ENCODE results near the gene IQCE. TPM values are rescaled to one million over a fixed set of nuclear protein-coding genes. Genes with fewer than 3 reads are reported as not detected.
"Not testable (repeated sequence)": the region's sequence is repeated elsewhere in the genome, so short reads cannot be mapped to it uniquely, and the experiment has no call there.

Gene IQCE
- total RNA-seq, 2 experiments from 2014 or later: 14.9 to 15.2 TPM

- ATAC-seq (no peak), DNase-seq (no peak)
- Mint-ChIP-seq H3K27me3 (no peaks in the 10 kb centered on the region), H3K27ac (no peak overlapping the region), H3K4me1 (peaks cover 8% of the 10 kb centered on the region), H3K36me3 (no peaks in the 10 kb centered on the region), H3K4me3 (no peak overlapping the region), H3K9me3 (ENCODE audit: low read depth) (no peaks in the 10 kb centered on the region)
- CTCF ChIA-PET: interaction anchor here (0.6 to 1.2 kb wide), 2 partner anchors 109 to 217 kb away, joined by 3 read pairs; no protein-coding TSS in a partner anchor
Measured at GRCh38 chr7:2604608-2605174, 45.9 kb downstream of the IQCE start.

DNA sequence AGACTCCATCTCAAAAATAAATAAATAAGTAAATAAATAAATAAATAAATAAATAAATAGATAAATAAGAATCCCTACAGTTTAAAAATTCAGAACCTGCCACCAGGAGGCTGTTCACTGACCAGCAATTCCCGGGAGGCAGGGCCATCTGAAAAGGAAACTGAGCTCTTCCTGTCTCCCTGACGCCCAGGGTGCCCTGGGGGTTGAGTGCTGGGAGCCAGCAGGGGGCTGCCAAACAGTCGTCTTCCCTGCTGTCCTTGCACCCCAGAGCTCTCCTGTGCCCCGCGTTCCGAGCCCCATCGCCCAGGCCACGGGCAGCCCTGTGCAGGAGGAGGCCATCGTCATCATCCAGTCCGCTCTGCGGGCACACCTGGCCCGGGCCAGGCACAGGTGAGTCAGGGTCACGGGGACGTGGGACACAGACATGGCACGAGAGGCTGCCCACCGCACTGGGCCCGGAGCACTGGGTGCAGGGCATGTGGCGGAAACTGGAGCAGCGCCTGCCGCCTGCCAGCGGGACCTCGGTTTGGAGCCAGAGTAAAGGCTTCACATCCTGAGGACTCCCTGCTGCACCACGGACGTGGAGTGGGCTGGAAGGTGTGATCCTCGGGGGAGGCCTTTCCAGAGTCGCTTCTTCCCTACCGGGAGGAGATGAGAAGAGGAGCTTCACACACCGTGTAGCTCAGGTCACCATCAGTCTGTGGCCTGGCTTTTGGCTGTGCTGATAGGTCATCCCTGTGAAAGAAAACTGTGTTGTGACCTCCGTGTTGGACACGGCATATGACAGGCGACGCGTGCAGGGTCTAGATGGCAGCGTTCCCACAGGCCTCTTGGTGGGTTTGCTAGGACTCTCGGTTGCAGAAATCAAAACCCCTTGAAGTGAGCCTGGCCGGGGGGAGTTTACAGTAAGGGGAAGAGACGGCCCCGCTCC, 47.1 kb downstream of the IQCE start:
- H3K27ac Mint-ChIP-seq: no peak overlapping the region
- peaks cover 8% of the 10 kb centered on the region for H3K4me1 Mint-ChIP-seq
- no peaks in the 10 kb centered on the region for H3K36me3 Mint-ChIP-seq
- no peaks in the 10 kb centered on the region for H3K27me3 Mint-ChIP-seq
- no peaks in the 10 kb centered on the region for H3K9me3 Mint-ChIP-seq (ENCODE audit: low read depth)
- CTCF ChIA-PET: interaction anchor here (1.2 to 3.5 kb wide), 3 partner anchors 65 to 108 kb away, joined by 3 to 18 read pairs (median 3); no protein-coding TSS in a partner anchor
- no peak overlapping the region for H3K4me3 Mint-ChIP-seq
- ATAC-seq (no peak), DNase-seq (no peak)

DNA sequence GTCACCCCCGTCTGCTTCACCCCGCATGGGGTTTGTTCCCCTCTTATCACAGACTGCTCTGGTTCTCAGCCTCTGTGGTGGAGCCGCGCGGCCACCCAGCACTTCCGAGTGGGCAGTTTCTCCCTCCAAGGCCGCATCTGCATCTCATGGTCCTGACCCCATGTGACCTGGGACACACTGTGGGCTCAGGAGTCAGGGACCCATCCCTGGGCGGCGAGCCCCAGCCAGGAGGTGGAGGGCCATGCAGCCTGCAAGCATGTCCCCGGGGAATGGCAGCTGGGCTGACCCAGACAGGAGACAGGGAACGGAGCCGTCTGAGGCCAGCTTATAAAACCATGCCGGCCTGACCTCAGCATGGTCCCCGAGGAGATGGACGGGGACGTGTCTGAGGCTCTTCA, 47.8 kb downstream of the IQCE start:
- H3K27ac Mint-ChIP-seq: no peak overlapping the region
- DNase-seq (no peak), ATAC-seq (no peak)
- H3K36me3 Mint-ChIP-seq: no peaks in the 10 kb centered on the region
- H3K27me3 Mint-ChIP-seq: no peaks in the 10 kb centered on the region
- no peaks in the 10 kb centered on the region for H3K9me3 Mint-ChIP-seq (ENCODE audit: low read depth)
- no peak overlapping the region for H3K4me3 Mint-ChIP-seq
- CTCF ChIA-PET: interaction anchor here (1.3 to 3.5 kb wide), 2 partner anchors 64 to 103 kb away, joined by 3 to 18 read pairs; no protein-coding TSS in a partner anchor
- H3K4me1 Mint-ChIP-seq: peaks cover 8% of the 10 kb centered on the region

DNA sequence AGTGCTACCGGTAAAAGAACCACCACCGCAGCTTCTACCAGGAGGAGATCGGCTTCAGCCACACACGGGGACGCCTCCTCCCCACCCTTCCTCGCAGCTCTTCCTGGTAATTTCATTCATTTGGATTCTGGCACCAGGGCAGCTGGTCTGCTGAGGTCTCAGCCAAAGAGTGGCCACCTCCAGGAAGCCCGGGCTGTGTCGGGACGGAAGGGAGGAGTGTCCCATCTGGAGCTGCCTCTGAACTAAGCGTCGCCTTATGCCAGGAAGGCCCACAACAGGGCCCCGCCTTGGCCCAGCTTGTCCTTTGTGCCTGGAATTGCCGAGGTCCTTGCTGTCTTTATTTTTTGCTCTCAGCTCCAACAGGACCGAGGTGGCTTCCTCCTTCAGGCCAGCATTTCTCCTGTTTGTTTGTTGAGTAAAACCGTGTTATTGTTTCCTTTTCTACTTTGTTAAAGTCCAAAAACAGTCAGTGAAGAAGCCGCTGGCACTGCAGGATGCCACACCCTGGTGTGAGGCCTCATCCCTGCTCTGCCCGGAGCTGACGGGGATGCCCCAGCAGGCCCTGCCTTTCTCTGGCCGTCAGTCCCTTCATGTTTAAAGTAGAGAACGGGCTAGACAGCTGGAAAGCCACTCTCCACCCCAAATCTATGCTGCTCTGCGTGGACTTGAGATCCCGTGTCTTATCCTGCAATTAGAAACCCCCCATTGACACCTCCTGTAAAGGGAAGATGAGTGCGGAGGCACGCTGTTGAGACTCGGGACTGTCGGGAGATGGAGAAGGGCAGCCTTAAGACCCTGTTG, 48.5 kb downstream of the IQCE start:
- Mint-ChIP-seq H3K4me3 (no peak overlapping the region), H3K27me3 (no peaks in the 10 kb centered on the region), H3K4me1 (peaks cover 8% of the 10 kb centered on the region), H3K9me3 (ENCODE audit: low read depth) (no peaks in the 10 kb centered on the region), H3K27ac (no peak overlapping the region), H3K36me3 (no peaks in the 10 kb centered on the region)
- CTCF ChIA-PET: interaction anchor here (1.3 to 3.5 kb wide), 2 partner anchors 63 to 103 kb away, joined by 3 to 18 read pairs; no protein-coding TSS in a partner anchor
- no peak for ATAC-seq
- DNase-seq: no peak

DNA sequence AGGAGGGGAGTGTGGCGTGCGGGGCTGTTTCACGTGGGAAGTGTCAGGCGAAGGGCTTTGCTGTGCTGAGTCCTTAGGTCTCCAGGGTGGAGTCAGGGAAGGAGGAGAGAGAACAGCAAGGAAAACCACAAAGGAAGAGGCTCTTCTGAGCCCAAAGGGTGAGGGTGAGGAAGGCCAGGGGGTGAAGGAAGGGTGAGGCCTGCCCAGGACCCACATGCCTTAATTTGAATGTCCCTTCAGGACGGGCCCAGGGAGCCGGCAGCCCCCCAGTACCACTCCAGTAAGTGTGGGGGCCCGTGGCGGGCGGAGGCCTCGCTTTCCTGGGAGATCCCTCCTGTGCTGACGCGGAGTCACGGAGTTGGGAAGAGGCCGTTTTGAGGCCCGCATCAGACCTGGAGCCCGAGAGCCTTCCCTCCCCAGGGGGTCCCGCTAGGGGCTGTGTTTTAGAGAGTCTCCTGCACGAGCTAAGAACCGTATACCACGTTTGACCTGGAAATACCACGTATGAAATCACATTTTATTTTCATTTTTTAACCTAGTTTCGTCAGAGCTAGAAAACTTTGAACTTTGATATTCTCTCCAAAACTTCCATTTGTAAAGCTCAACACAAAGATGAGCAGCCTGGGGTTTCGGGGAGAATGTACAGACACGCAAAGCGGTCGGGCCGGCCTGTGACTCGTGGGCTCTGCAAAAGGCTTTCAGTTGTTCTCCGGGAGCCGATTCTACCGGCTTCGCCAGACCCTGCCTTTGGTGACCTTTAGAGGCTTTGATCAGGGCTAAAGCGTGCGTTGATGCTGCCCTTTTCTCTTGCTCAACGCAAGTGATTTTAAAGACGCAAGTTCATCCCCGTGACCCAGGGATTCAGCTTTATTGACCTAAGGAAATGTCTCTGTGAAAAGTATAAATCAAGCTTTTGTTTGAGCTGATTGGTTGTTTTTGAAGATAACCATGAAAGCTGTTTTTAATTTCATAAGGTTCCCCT, 49.4 kb downstream of the IQCE start:
- ATAC-seq (no peak), DNase-seq (no peak)
- CTCF ChIA-PET: interaction anchor here (0.6 to 3.5 kb wide), 8 partner anchors 11 to 157 kb away, joined by 3 to 18 read pairs (median 4); partner anchors contain the start of gene TTYH3
- no peak overlapping the region for H3K4me3 Mint-ChIP-seq
- H3K27ac Mint-ChIP-seq: no peak overlapping the region
- H3K27me3 Mint-ChIP-seq: no peaks in the 10 kb centered on the region
- no peaks in the 10 kb centered on the region for H3K9me3 Mint-ChIP-seq (ENCODE audit: low read depth)
- no peaks in the 10 kb centered on the region for H3K36me3 Mint-ChIP-seq
- peaks cover 8% of the 10 kb centered on the region for H3K4me1 Mint-ChIP-seq

DNA sequence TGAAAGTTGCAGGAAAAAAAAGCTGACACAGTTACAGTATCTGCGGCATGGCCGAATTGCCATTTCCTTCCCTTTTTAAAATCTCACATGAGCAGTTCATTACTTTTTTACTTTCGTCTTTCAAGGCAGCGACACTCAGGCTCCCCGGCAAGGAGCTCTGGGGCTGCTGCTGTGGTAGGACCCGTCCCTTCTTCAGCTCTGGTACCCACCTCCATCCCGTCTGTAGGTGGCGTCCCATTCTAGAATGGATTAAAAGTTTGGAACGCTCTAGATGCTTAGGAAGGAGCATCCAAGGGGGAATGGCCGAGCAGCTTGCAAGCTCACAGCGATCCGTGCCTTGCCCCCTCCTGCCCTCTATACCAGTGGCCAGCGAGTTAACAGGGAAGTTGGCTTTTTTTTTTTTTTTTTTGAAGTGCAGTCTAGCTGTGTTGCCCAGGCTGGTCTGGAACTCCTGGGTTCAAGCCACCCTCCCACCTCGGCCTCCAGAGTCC, 50.2 kb downstream of the IQCE start:
- peak; percentile 45 for ATAC-seq
- CTCF ChIA-PET: interaction anchor here (0.6 to 3.5 kb wide), 8 partner anchors 10 to 157 kb away, joined by 3 to 18 read pairs (median 4); partner anchors contain the start of gene TTYH3
- Mint-ChIP-seq H3K27me3 (no peaks in the 10 kb centered on the region), H3K4me3 (no peak overlapping the region), H3K9me3 (ENCODE audit: low read depth) (no peaks in the 10 kb centered on the region), H3K36me3 (no peaks in the 10 kb centered on the region), H3K4me1 (peaks cover 8% of the 10 kb centered on the region), H3K27ac (no peak overlapping the region)
- no peak for DNase-seq

GRCh38 chr7:2609646-2610045, 50.9 kb downstream of the IQCE start:
- not testable (repeated sequence) for H3K27ac Mint-ChIP-seq; H3K4me3 Mint-ChIP-seq; H3K4me1 Mint-ChIP-seq; DNase-seq; H3K36me3 Mint-ChIP-seq; H3K27me3 Mint-ChIP-seq; H3K9me3 Mint-ChIP-seq (ENCODE audit: low read depth); ATAC-seq
- CTCF ChIA-PET: interaction anchor here (1.1 to 3.5 kb wide), 4 partner anchors 22 to 107 kb away, joined by 3 to 18 read pairs (median 4); partner anchors contain the start of gene TTYH3

DNA sequence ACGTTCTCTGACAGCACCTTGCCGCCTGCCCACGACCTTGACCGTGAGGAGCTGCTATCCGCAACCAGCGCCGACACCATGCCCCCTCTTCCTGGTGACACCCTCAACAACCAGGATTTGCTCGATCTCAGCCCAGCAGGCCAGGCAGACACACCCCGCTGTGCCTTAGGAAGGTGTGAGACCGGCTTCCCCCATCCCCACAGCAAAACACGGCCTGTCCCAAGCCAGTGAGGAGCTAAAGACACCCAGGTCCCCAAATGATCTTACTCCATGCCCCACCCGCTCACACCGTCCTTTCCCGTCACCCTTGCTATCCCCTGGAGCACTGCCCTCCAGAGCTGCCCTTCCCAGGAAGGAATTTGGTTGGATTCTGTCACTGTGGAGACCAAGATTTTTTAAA, 51.7 kb downstream of the IQCE start:
- Mint-ChIP-seq H3K9me3 (ENCODE audit: low read depth) (no peaks in the 10 kb centered on the region), H3K36me3 (no peaks in the 10 kb centered on the region), H3K4me3 (no peak overlapping the region), H3K27ac (no peak overlapping the region), H3K4me1 (peaks cover 8% of the 10 kb centered on the region), H3K27me3 (no peaks in the 10 kb centered on the region)
- CTCF ChIA-PET: no interaction called here
- ATAC-seq (no peak), DNase-seq (no peak)

DNA sequence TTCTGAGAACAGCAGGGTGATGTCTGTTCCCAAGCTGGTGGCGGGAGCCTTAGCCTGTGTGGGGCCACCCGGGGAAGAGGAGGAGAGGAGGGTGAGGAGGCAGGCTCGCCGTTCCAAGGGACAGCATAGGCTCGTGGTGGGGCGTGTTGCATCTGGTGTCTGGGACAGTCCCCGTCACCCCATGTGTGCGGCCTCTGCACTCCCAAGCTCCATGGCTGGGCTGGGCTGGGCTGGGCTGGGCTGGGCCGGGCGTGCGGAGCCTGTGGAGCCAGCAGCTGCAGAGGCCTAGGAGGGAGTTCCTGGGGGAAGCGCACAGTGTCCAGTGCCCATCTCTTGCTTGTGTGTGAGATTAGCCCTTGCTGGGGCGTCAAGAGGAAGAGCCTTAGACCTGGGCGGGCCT, 52.1 kb downstream of the IQCE start:
- no peak overlapping the region for H3K4me3 Mint-ChIP-seq
- CTCF ChIA-PET: interaction anchor here (1.5 kb wide), 1 partner anchor 99 kb away, joined by 4 read pairs; no protein-coding TSS in a partner anchor
- no peak overlapping the region for H3K27ac Mint-ChIP-seq
- no peaks in the 10 kb centered on the region for H3K36me3 Mint-ChIP-seq
- ATAC-seq (no peak), DNase-seq (no peak)
- peaks cover 8% of the 10 kb centered on the region for H3K4me1 Mint-ChIP-seq
- no peaks in the 10 kb centered on the region for H3K27me3 Mint-ChIP-seq
- H3K9me3 Mint-ChIP-seq (ENCODE audit: low read depth): no peaks in the 10 kb centered on the region

DNA sequence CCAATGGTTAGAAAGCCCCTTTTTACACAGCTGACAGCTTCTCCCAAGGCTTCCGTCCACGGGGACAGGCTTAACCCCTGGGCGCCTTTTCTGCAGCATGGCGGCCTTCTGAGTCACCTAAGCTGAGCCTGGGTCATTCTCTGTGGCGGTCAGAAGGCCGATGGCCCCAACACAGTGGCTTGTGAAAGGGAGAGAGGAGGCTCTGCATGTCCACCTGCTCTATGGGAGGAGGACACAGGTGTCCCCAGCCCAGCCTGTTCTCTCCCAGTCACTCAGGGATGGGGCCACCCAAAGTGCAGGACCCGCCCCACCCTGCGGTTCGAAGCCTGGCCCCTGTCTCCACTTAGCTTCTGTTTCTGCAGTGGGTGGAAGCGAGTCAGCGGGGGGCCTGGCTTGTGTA, 52.6 kb downstream of the IQCE start:
- H3K4me1 Mint-ChIP-seq: peaks cover 8% of the 10 kb centered on the region
- ATAC-seq: no peak
- H3K27ac Mint-ChIP-seq: no peak overlapping the region
- H3K4me3 Mint-ChIP-seq: no peak overlapping the region
- no peaks in the 10 kb centered on the region for H3K9me3 Mint-ChIP-seq (ENCODE audit: low read depth)
- no peaks in the 10 kb centered on the region for H3K36me3 Mint-ChIP-seq
- H3K27me3 Mint-ChIP-seq: no peaks in the 10 kb centered on the region
- no peak for DNase-seq
- CTCF ChIA-PET: interaction anchor here (1.5 kb wide), 1 partner anchor 98 kb away, joined by 4 read pairs; no protein-coding TSS in a partner anchor

GRCh38 chr7:2611922-2612321, 53.1 kb downstream of the IQCE start:
- H3K9me3 Mint-ChIP-seq (ENCODE audit: low read depth): no peaks in the 10 kb centered on the region
- CTCF ChIA-PET: interaction anchor here (1.5 kb wide), 1 partner anchor 98 kb away, joined by 4 read pairs; no protein-coding TSS in a partner anchor
- no peaks in the 10 kb centered on the region for H3K27me3 Mint-ChIP-seq
- H3K4me3 Mint-ChIP-seq: no peak overlapping the region
- DNase-seq (no peak), ATAC-seq (no peak)
- H3K4me1 Mint-ChIP-seq: peaks cover 8% of the 10 kb centered on the region
- H3K36me3 Mint-ChIP-seq: no peaks in the 10 kb centered on the region
- H3K27ac Mint-ChIP-seq: no peak overlapping the region

Measured in activated CD8-positive, alpha-beta memory T cell treated with anti-CD3 and anti-CD28 coated beads, Interleukin-2, amount 10 ng/mL, durations not matched to agents 7 days and 5 days (primary cell).